SK-N-SH treated with all-trans-retinoic acid at 6 μM for 48 hours (cell line): Measurements from ENCODE around the gene DEGS2.

Experiments used
- ATAC-seq: fragments of 200-7000 bp; cut with Tn5 transposase; 3 replicates; pipeline ENCODE4 v1.9.1; 2020; ENCODE audit warnings: mild to moderate bottlenecking, moderate library complexity
- ARNTL ChIP-seq: fragments of 450-650 bp; formaldehyde crosslinking; IDR thresholded peaks from 2 replicates; pipeline ENCODE4 v1.5.0; 2020; ENCODE audit warnings: low read depth, mild to moderate bottlenecking, moderate library complexity, borderline replicate concordance
- BACH2 ChIP-seq: fragments of 250-450 bp; sonication (Bioruptor Pico); IDR thresholded peaks from 2 replicates; pipeline ENCODE4 v1.9.0; 2021; ENCODE audit warnings: mild to moderate bottlenecking, borderline replicate concordance
- ESRRG ChIP-seq: fragments of 250-450 bp; sonication (Bioruptor Pico); IDR thresholded peaks from 2 replicates; pipeline ENCODE4 v1.6.1; 2021; ENCODE audit warnings: mild to moderate bottlenecking
- GLIS3 ChIP-seq: fragments of 250-450 bp; sonication (Bioruptor Pico); IDR thresholded peaks from 2 replicates; pipeline ENCODE4 v1.5.0; 2020; ENCODE audit warnings: mild to moderate bottlenecking, moderate library complexity
- ISL1 ChIP-seq: fragments of 250-450 bp; sonication (Bioruptor Pico); IDR thresholded peaks from 2 replicates; pipeline ENCODE4 v2.1.2; 2022; ENCODE audit warnings: mild to moderate bottlenecking, moderate library complexity
- OSR1 ChIP-seq: fragments of 250-450 bp; sonication (Bioruptor Pico); IDR thresholded peaks from 2 replicates; pipeline ENCODE4 v1.8.0; 2022; ENCODE audit warnings: moderate library complexity, mild to moderate bottlenecking, inconsistent platforms
- PPARA ChIP-seq: fragments of 250-450 bp; sonication (Bioruptor Pico); IDR thresholded peaks from 2 replicates; pipeline ENCODE4 v1.5.0; 2020; ENCODE audit warnings: mild to moderate bottlenecking, borderline replicate concordance
- SNAI2 ChIP-seq: fragments of 250-450 bp; sonication (Bioruptor Pico); IDR thresholded peaks from 2 replicates; pipeline ENCODE4 v1.5.0; 2020; ENCODE audit warnings: mild to moderate bottlenecking, moderate library complexity
- TCF4 ChIP-seq: fragments of 250-450 bp; sonication (Bioruptor Pico); IDR thresholded peaks from 2 replicates; pipeline ENCODE4 v1.8.0; 2021; ENCODE audit warnings: mild to moderate bottlenecking, moderate library complexity, borderline replicate concordance
- TOX ChIP-seq: fragments of 250-450 bp; sonication (Bioruptor Pico); IDR thresholded peaks from 2 replicates; pipeline ENCODE4 v1.8.0; 2021; ENCODE audit warnings: mild to moderate bottlenecking, moderate library complexity, borderline replicate concordance
- ZC3H10 ChIP-seq: fragments of 250-450 bp; sonication (Bioruptor Pico); IDR thresholded peaks from 2 replicates; pipeline ENCODE4 v1.5.1; 2021; ENCODE audit warnings: mild to moderate bottlenecking, moderate library complexity
- ZFP30 ChIP-seq: fragments of 450-650 bp; formaldehyde crosslinking; IDR thresholded peaks from 2 replicates; pipeline ENCODE4 v1.5.0; 2022; ENCODE audit warnings: mild to moderate bottlenecking, moderate library complexity
- ZNF565 ChIP-seq: fragments of 450-650 bp; formaldehyde crosslinking; conservative IDR thresholded peaks from 2 replicates; pipeline ENCODE4 v1.5.0; 2020; ENCODE audit warnings: low read depth, mild to moderate bottlenecking, moderate library complexity
- ZNF70 ChIP-seq: fragments of 450-650 bp; formaldehyde crosslinking; IDR thresholded peaks from 2 replicates; pipeline ENCODE4 v1.5.0; 2020; ENCODE audit warnings: mild to moderate bottlenecking, moderate library complexity
- ZNF8 ChIP-seq: fragments of 450-650 bp; formaldehyde crosslinking; IDR thresholded peaks from 2 replicates; pipeline ENCODE4 v1.5.0; 2020; ENCODE audit warnings: mild to moderate bottlenecking, moderate library complexity
- TF ChIP-seq, protein P1 (sequence below): fragments of 250-450 bp; sonication (Bioruptor Pico); IDR thresholded peaks from 2 replicates; pipeline ENCODE4 v1.8.0; 2020; ENCODE audit warnings: mild to moderate bottlenecking, moderate library complexity, borderline replicate concordance
- TF ChIP-seq, protein P2 (sequence below): fragments of 250-450 bp; sonication (Bioruptor Pico); IDR thresholded peaks from 2 replicates; pipeline ENCODE4 v1.5.0; 2020; ENCODE audit warnings: mild to moderate bottlenecking, moderate library complexity
- TF ChIP-seq, protein P3 (sequence below): fragments of 250-450 bp; sonication (Bioruptor Pico); IDR thresholded peaks from 2 replicates; pipeline ENCODE4 v1.5.1; 2020; ENCODE audit warnings: low read depth, mild to moderate bottlenecking, moderate library complexity
- TF ChIP-seq, protein P4 (sequence below): fragments of 250-450 bp; sonication (Bioruptor Pico); IDR thresholded peaks from 2 replicates; pipeline ENCODE4 v1.5.1; 2021; ENCODE audit warnings: mild to moderate bottlenecking, moderate library complexity

The DEGS2 gene

DNA sequence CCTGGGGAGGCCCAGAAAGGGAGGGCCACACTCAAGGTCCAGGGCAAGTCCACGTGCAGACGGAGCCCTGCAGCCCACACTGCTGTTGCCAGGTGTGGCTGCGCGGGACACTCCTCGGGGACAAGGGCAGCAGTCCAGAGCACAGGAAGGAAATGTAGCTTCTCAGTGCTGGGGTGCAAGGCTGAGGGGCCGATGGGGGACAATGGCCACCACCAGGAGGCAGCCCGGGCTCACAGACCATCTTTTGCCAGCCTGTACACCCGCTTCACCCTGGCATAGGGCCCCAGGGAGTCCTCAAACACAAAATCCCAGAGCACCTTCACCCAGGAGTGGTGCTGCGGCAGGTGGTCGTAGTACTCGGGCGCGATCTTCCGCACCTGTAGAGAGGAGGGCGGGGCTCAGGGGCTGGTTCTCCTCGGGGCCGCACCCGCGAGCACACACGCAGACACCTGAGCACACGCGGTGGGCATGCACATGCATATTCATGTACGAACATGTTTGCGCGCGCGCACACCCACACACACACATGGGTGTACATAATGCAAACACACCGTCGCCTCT is 12.8 kb downstream of the DEGS2 start:
- no peak for ATAC-seq
- TF ChIP-seq ARNTL (no peak), ZNF70 (no peak), TOX (CRISPR knock-in tag) (no peak), ZNF8 (no peak), ESRRG (no peak), OSR1 (CRISPR knock-in tag) (no peak), TCF4 (CRISPR knock-in tag) (no peak), ZC3H10 (CRISPR knock-in tag) (no peak), PPARA (CRISPR knock-in tag) (no peak), ZFP30 (CRISPR knock-in tag) (no peak), ZNF565 (CRISPR knock-in tag) (no peak)
- TF ChIP-seq, protein P1, sequence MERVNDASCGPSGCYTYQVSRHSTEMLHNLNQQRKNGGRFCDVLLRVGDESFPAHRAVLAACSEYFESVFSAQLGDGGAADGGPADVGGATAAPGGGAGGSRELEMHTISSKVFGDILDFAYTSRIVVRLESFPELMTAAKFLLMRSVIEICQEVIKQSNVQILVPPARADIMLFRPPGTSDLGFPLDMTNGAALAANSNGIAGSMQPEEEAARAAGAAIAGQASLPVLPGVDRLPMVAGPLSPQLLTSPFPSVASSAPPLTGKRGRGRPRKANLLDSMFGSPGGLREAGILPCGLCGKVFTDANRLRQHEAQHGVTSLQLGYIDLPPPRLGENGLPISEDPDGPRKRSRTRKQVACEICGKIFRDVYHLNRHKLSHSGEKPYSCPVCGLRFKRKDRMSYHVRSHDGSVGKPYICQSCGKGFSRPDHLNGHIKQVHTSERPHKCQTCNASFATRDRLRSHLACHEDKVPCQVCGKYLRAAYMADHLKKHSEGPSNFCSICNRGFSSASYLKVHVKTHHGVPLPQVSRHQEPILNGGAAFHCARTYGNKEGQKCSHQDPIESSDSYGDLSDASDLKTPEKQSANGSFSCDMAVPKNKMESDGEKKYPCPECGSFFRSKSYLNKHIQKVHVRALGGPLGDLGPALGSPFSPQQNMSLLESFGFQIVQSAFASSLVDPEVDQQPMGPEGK (CRISPR knock-in tag) = no peak
- TF ChIP-seq, protein P2, sequence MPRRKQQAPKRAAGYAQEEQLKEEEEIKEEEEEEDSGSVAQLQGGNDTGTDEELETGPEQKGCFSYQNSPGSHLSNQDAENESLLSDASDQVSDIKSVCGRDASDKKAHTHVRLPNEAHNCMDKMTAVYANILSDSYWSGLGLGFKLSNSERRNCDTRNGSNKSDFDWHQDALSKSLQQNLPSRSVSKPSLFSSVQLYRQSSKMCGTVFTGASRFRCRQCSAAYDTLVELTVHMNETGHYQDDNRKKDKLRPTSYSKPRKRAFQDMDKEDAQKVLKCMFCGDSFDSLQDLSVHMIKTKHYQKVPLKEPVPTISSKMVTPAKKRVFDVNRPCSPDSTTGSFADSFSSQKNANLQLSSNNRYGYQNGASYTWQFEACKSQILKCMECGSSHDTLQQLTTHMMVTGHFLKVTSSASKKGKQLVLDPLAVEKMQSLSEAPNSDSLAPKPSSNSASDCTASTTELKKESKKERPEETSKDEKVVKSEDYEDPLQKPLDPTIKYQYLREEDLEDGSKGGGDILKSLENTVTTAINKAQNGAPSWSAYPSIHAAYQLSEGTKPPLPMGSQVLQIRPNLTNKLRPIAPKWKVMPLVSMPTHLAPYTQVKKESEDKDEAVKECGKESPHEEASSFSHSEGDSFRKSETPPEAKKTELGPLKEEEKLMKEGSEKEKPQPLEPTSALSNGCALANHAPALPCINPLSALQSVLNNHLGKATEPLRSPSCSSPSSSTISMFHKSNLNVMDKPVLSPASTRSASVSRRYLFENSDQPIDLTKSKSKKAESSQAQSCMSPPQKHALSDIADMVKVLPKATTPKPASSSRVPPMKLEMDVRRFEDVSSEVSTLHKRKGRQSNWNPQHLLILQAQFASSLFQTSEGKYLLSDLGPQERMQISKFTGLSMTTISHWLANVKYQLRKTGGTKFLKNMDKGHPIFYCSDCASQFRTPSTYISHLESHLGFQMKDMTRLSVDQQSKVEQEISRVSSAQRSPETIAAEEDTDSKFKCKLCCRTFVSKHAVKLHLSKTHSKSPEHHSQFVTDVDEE (CRISPR knock-in tag) = no peak

DNA sequence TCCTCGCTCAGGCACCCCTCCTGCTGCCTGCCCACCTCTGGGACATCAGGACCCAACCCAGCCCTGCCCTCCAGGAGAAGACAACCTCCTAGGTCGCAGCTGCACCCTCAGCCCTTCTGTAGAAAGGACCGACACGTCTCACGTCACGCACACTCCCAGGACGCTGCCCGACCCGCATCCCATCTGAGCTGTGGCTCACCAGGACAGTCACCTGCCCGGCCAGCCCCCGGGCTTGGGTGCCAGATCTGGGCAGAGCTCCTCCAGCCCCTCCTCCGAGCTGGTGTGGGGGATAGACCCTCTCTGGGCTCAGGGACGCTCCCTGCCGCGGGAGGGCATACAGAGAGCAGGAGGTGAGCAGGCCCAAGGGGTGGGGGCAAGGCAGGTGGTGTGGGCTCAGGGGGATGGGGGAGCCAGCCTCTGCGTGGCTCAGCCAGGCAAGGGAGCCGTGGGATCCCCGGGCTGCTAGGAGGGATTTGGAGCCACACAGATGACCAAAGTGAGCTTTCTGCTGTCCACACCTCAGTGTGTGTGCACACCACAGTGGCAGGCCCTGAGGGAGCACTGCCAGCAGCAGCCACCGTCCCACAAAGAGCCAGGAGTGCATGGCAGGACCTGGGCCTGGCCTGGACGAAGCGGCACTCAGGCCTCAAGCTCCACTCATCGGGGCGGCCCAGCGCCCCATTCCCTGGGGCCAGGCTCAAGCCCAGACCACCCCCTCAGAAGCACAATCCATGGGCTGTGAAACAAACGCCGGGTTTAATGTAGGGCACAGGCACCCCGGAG is 13.6 kb downstream of the DEGS2 start:
- ATAC-seq = no peak
- no peak for TF ChIP-seq TCF4 (CRISPR knock-in tag)
- TF ChIP-seq, protein P2 (CRISPR knock-in tag) = no peak
- TF ChIP-seq, protein P3, sequence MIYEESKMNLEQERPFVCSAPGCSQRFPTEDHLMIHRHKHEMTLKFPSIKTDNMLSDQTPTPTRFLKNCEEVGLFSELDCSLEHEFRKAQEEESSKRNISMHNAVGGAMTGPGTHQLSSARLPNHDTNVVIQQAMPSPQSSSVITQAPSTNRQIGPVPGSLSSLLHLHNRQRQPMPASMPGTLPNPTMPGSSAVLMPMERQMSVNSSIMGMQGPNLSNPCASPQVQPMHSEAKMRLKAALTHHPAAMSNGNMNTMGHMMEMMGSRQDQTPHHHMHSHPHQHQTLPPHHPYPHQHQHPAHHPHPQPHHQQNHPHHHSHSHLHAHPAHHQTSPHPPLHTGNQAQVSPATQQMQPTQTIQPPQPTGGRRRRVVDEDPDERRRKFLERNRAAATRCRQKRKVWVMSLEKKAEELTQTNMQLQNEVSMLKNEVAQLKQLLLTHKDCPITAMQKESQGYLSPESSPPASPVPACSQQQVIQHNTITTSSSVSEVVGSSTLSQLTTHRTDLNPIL (CRISPR knock-in tag) = no peak
- TF ChIP-seq, all 23 proteins: peak for 0

DNA sequence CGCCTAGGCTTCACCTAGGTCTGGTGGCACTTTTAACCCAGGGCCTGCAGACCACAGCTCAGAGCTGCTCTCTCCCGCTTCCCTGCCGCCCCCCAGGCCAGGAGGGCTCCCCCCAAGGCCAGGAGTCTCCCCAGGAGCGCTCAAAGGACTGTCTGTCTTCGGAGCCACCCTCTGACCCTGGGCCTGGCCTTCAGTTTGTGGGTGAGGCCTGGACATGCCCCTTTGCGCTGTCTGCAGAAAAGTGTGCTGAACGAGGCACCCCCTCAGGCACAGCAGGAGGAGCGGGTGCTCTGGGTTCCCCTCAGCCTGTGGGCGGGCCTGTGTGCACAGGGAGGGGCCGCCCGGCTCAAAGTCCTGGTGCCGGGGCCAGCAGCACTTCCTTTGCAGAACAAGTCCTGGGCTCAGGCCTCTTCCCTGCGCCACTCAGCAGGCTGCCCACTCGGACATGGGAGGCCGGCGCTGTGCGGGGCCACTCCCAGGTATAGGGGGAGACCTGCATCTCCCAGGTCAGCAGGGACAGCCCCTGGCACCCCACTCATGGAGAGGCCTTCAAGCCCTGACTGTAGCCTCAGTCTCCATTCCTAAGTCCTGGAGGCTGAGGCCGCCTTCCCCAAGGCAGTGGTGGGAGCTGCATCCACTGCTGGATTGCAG is 14.3 kb downstream of the DEGS2 start:
- ATAC-seq = no peak
- TF ChIP-seq ZNF70 (no peak), BACH2 (CRISPR knock-in tag) (no peak), ISL1 (CRISPR knock-in tag) (no peak), TOX (CRISPR knock-in tag) (no peak), GLIS3 (CRISPR knock-in tag) (no peak), TCF4 (CRISPR knock-in tag) (no peak), ZC3H10 (CRISPR knock-in tag) (no peak), ARNTL (no peak), SNAI2 (no peak)
- TF ChIP-seq, protein P2 (CRISPR knock-in tag) = no peak
- TF ChIP-seq, protein P4, sequence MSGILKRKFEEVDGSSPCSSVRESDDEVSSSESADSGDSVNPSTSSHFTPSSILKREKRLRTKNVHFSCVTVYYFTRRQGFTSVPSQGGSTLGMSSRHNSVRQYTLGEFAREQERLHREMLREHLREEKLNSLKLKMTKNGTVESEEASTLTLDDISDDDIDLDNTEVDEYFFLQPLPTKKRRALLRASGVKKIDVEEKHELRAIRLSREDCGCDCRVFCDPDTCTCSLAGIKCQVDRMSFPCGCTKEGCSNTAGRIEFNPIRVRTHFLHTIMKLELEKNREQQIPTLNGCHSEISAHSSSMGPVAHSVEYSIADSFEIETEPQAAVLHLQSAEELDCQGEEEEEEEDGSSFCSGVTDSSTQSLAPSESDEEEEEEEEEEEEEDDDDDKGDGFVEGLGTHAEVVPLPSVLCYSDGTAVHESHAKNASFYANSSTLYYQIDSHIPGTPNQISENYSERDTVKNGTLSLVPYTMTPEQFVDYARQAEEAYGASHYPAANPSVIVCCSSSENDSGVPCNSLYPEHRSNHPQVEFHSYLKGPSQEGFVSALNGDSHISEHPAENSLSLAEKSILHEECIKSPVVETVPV = no peak
- TF ChIP-seq, protein P3 (CRISPR knock-in tag) = no peak
